NB4 (cell line): ENCODE data around the gene MORC2.

Source experiments
- DNase-seq: peaks from one replicate; pipeline ENCODE4 v3.0.0; 2010; ENCODE audit warnings: low read depth
- H3K4me3 ChIP-seq: one replicate; pipeline ENCODE4 v1.5.1; 2011; ENCODE audit warnings: mild to moderate bottlenecking, low read depth, low read length, moderate library complexity
- CTCF ChIP-seq: IDR thresholded peaks from one replicate; pipeline ENCODE4 v1.5.1; 2012; ENCODE audit warnings: low read depth, low read length
- MAX ChIP-seq: IDR thresholded peaks from 2 replicates; pipeline ENCODE4 v1.6.1; 2011; ENCODE audit warnings: low read depth, low read length
- MYC ChIP-seq: IDR thresholded peaks from 2 replicates; pipeline ENCODE4 v1.6.1; 2011; ENCODE audit warnings: low read depth, low read length
- POLR2A ChIP-seq: IDR thresholded peaks from 2 replicates; pipeline ENCODE4 v1.6.1; 2011; ENCODE audit warnings: mild to moderate bottlenecking; ENCODE audit not compliant: insufficient read length; ENCODE audit errors: extremely low read depth

Gene MORC2

GRCh38 chr22:30949934-30950660 lies 18.5 kb downstream of the MORC2 start:
- no peak for TF ChIP-seq MAX
- no peak for TF ChIP-seq POLR2A
- TF ChIP-seq MYC = no peak
- TF ChIP-seq CTCF = no peak
- DNase-seq = no peak
- no peak overlapping the region for H3K4me3 ChIP-seq

GRCh38 chr22:30948930-30949342 lies 19.6 kb downstream of the MORC2 start:
- no peak overlapping the region for H3K4me3 ChIP-seq
- no peak for DNase-seq
- TF ChIP-seq CTCF (no peak), POLR2A (no peak), MAX (no peak), MYC (no peak)

GRCh38 chr22:30947816-30948454 lies 20.6 kb downstream of the MORC2 start:
- TF ChIP-seq CTCF (no peak), MYC (no peak), MAX (no peak), POLR2A (no peak)
- H3K4me3 ChIP-seq = no peak overlapping the region
- peak; percentile 49 for DNase-seq

GRCh38 chr22:30947173-30947815 lies 21.3 kb downstream of the MORC2 start:
- no peak for TF ChIP-seq MAX
- TF ChIP-seq POLR2A = no peak
- TF ChIP-seq CTCF = no peak
- TF ChIP-seq MYC = no peak
- DNase-seq = no peak
- H3K4me3 ChIP-seq = no peak overlapping the region

GRCh38 chr22:30946354-30946753 lies 22.2 kb downstream of the MORC2 start:
- no peak for TF ChIP-seq MAX
- TF ChIP-seq POLR2A = no peak
- TF ChIP-seq CTCF = no peak
- no peak for TF ChIP-seq MYC
- no peak for DNase-seq
- no peak overlapping the region for H3K4me3 ChIP-seq
